ENCODE data around the gene DENND4A. TPM values are rescaled to one million over a fixed set of nuclear protein-coding genes. Genes with fewer than 3 reads are reported as not detected.

Gene DENND4A
- total and polyA plus RNA-seq, 2 experiments from 2014 or later: 5.6 to 10.9 TPM

GRCh38 chr15:65651042-65651322 is 141.1 kb downstream of the DENND4A start:
- in situ Hi-C loops (cut with MboI): no loop called here
- Histone ChIP-seq H3K9ac (no peak overlapping the region), H3K27me3 (replicated peaks; ENCODE audit: insufficient read depth) (no peaks in the 10 kb centered on the region), H3K4me3 (no peak overlapping the region), H3K9me2 (ENCODE audit: insufficient read depth) (no peaks in the 10 kb centered on the region), H3K27ac (no peak overlapping the region), H3K4me1 (ENCODE audit: insufficient read depth) (peaks cover 30% of the 10 kb centered on the region), H3K9me3 (ENCODE audit: low read depth) (no peaks in the 10 kb centered on the region), H4K20me1 (ENCODE audit: insufficient read depth) (no peaks in the 10 kb centered on the region), H3K4me2 (ENCODE audit: unreplicated experiment) (no peak overlapping the region), H2AFZ (no peak overlapping the region), H3K79me2 (ENCODE audit: insufficient read depth) (no peaks in the 10 kb centered on the region), H3F3A (ENCODE audit: insufficient read depth) (peaks cover 28% of the 10 kb centered on the region), H3K36me3 (ENCODE audit: low read depth) (no peaks in the 10 kb centered on the region)
- DNase-seq: no peak
- 91 to 100% methylated on average over 1 of the region's 1 CpG for WGBS, 2 experiments (ENCODE audit: low coverage in 1 of 2, low lambda C conversion rate in 2 of 2, missing lambda C conversion rate in 2 of 2)
- no peak for TF ChIP-seq EZH2phosphoT487 (IDR thresholded peaks at IDR 0.05; ENCODE audit: insufficient read depth, low read depth)
- no peak for TF ChIP-seq EZH2 (IDR thresholded peaks at IDR 0.05; ENCODE audit: insufficient read depth, poor library complexity, severe bottlenecking)

- 93 to 94% methylated on average over 9 to 12 of the region's 12 CpGs for WGBS, 2 experiments (ENCODE audit: low coverage in 1 of 2, low lambda C conversion rate in 2 of 2, missing lambda C conversion rate in 2 of 2)
- H3K4me3 ChIP-seq: no peak overlapping the region
- H3K4me1 ChIP-seq (ENCODE audit: insufficient read depth): peaks cover 27% of the 10 kb centered on the region
- H3K9me2 ChIP-seq (ENCODE audit: insufficient read depth): no peaks in the 10 kb centered on the region
- no peaks in the 10 kb centered on the region for H3K79me2 ChIP-seq (ENCODE audit: insufficient read depth)
- H3K27me3 ChIP-seq (replicated peaks; ENCODE audit: insufficient read depth): no peaks in the 10 kb centered on the region
- H2AFZ ChIP-seq: no peak overlapping the region
- no peak overlapping the region for H3K9ac ChIP-seq
- H4K20me1 ChIP-seq (ENCODE audit: insufficient read depth): no peaks in the 10 kb centered on the region
- H3K4me2 ChIP-seq (ENCODE audit: unreplicated experiment): no peak overlapping the region
- DNase-seq: no peak
- H3K27ac ChIP-seq: no peak overlapping the region
- TF ChIP-seq EZH2 (IDR thresholded peaks at IDR 0.05; ENCODE audit: insufficient read depth, poor library complexity, severe bottlenecking): no peak
- no peak for TF ChIP-seq EZH2phosphoT487 (IDR thresholded peaks at IDR 0.05; ENCODE audit: insufficient read depth, low read depth)
- H3F3A ChIP-seq (ENCODE audit: insufficient read depth): peaks cover 24% of the 10 kb centered on the region
- in situ Hi-C loops (cut with MboI): no loop called here
- no peaks in the 10 kb centered on the region for H3K9me3 ChIP-seq (ENCODE audit: low read depth)
- no peaks in the 10 kb centered on the region for H3K36me3 ChIP-seq (ENCODE audit: low read depth)
These were observed 141.6 kb downstream of the DENND4A start for GRCh38 chr15:65650312-65651041.

- Histone ChIP-seq H3K27me3 (replicated peaks; ENCODE audit: insufficient read depth) (no peaks in the 10 kb centered on the region), H3K9me2 (ENCODE audit: insufficient read depth) (no peaks in the 10 kb centered on the region), H3F3A (ENCODE audit: insufficient read depth) (no peaks in the 10 kb centered on the region), H3K4me2 (ENCODE audit: unreplicated experiment) (no peak overlapping the region), H3K4me3 (no peak overlapping the region), H3K27ac (no peak overlapping the region), H3K9ac (no peak overlapping the region), H2AFZ (no peak overlapping the region), H3K79me2 (ENCODE audit: insufficient read depth) (no peaks in the 10 kb centered on the region), H3K36me3 (ENCODE audit: low read depth) (no peaks in the 10 kb centered on the region), H3K9me3 (ENCODE audit: low read depth) (no peaks in the 10 kb centered on the region), H3K4me1 (ENCODE audit: insufficient read depth) (peaks cover 5% of the 10 kb centered on the region), H4K20me1 (ENCODE audit: insufficient read depth) (no peaks in the 10 kb centered on the region)
- no peak for DNase-seq
- TF ChIP-seq EZH2 (IDR thresholded peaks at IDR 0.05; ENCODE audit: insufficient read depth, poor library complexity, severe bottlenecking) (no peak), EZH2phosphoT487 (IDR thresholded peaks at IDR 0.05; ENCODE audit: insufficient read depth, low read depth) (no peak)
- in situ Hi-C loops (cut with MboI): no loop called here
- 63 to 73% methylated on average over 4 of the region's 4 CpGs for WGBS, 2 experiments (ENCODE audit: low coverage in 1 of 2, low lambda C conversion rate in 2 of 2, missing lambda C conversion rate in 2 of 2)
These were observed 145.6 kb downstream of the DENND4A start for GRCh38 chr15:65646486-65646885.

GRCh38 chr15:65645392-65645791 is 146.7 kb downstream of the DENND4A start:
- Histone ChIP-seq H3K9me3 (ENCODE audit: low read depth) (no peaks in the 10 kb centered on the region), H2AFZ (no peak overlapping the region), H3F3A (ENCODE audit: insufficient read depth) (no peaks in the 10 kb centered on the region), H3K4me1 (ENCODE audit: insufficient read depth) (peaks cover 5% of the 10 kb centered on the region), H3K4me2 (ENCODE audit: unreplicated experiment) (no peak overlapping the region), H3K27ac (no peak overlapping the region), H4K20me1 (ENCODE audit: insufficient read depth) (no peaks in the 10 kb centered on the region), H3K4me3 (no peak overlapping the region), H3K79me2 (ENCODE audit: insufficient read depth) (no peaks in the 10 kb centered on the region), H3K27me3 (replicated peaks; ENCODE audit: insufficient read depth) (no peaks in the 10 kb centered on the region), H3K9me2 (ENCODE audit: insufficient read depth) (no peaks in the 10 kb centered on the region), H3K9ac (no peak overlapping the region), H3K36me3 (ENCODE audit: low read depth) (no peaks in the 10 kb centered on the region)
- DNase-seq: no peak
- WGBS, 2 experiments (ENCODE audit: low coverage in 1 of 2, low lambda C conversion rate in 2 of 2, missing lambda C conversion rate in 2 of 2): 91 to 96% methylated on average over 4 of the region's 4 CpGs
- in situ Hi-C loops (cut with MboI): no loop called here
- TF ChIP-seq EZH2 (IDR thresholded peaks at IDR 0.05; ENCODE audit: insufficient read depth, poor library complexity, severe bottlenecking) (no peak), EZH2phosphoT487 (IDR thresholded peaks at IDR 0.05; ENCODE audit: insufficient read depth, low read depth) (no peak)

Data from GM23248 (cell line).